NCI-H1417 (cell line): ENCODE data around the gene SLC44A1.

Experiments used
- DNase-seq, 3 experiments: peaks; one replicate each; lab custom pipeline; 2025; lab: John Stamatoyannopoulos, UW

Gene SLC44A1

DNA sequence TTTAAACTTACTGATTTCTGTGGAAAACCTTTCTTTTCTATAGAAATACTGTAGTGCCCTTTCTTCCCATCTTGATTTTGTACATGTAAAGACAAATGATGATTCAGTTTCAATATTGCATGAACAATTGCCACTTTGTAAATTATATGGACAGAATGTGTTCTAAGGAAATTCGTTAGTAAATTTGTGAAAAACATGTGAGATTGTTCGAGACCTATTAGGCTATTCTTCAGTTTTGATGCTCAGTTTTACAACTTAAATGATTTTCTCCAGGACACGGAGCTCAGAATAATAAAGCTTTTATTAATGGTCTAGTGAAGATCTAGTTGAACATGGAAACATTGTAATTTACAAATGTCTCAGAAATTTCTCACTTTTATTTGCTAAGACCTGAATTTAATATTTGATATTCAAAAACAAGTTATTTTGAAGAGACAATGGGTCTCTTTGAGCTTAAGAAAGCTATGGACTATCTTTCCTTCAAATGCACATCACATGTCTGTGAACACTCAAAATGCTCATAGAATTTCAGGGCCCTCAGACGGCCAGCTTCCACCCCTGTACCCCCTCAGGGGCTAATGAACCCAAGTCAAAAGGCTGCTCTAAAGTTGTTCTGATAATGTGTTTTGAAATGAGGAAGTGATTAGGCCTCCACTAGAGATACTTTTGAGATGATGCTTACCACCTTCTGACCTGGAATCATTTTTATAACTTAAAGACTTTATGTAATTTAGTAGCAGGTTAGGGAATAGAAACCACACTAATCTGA lies 149.3 kb downstream of the SLC44A1 start:
- no peak for DNase-seq

DNA sequence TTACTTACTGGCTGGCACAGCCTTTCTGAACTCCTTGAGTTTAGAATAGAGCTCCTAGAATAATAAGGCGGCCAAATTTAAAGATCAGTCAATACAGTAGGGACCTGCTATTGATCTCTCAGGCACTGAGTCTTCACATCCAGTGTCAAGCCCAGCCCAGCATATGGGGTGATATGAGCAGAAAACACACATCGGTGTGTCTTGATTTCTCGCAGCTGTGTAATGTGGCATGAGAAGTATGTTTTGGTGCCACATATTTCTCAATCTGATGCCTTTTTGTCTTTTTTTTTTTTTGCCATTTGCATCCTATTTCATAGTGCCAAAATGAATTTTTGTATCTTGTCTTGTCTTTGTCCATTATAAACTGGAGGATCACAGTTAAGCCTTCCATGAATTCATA lies 152.0 kb downstream of the SLC44A1 start:
- DNase-seq = no peak

DNA sequence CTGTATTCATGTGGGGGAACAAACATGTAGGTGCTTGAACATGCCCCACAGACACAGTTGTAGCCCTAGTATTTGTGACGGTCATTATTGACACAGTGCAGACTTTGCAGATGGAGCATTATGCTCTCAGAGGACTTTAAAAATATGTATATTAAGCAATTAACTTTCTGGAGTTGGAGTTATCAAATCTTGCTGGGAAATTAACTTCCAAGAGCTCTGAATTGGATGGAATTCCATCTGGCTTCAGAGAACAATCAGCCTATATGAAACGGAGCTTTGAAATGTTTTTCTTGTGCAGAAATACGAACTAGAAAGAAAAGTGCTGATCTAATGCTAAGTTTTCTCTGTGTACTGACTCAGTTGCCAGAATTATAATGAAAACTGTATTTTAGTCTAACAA lies 152.4 kb downstream of the SLC44A1 start:
- no peak for DNase-seq

DNA sequence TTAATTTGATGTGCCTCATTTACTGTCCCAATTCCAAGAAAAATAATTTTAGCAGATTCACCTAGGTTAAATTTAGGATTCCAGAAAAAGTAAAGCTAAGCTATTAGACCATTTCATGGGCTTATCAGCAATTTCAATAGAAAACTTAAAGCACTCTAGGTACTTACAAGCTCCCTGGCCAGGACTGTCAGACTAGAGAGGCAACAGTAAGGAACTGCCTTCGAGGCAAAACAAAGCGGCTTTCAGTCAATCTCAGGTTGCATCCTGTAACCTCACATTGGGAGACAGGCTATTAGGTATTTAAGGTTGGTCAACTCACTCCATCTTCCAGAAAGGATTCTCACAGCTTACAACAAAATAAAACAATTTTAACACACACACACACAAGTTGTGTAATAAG lies 154.7 kb downstream of the SLC44A1 start:
- no peak for DNase-seq

DNA sequence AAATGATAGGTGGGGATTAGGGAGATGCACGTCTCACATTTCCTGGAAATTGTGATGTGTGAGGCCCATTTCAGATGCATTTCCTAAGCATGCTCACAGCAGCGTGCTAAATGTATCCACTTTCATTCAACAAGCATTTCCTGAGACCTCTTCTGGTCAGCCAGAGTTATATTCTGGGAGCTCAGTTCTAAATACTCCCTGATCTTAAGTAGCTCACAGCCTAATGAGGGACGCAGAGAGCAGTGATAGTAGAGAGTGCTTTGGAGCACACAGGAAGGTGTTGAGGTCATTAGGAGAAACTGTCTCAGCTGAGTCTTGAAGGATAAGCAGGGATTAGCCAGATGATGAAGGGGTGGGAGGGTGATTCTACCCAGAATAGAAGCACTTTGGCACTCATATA lies 157.2 kb downstream of the SLC44A1 start:
- DNase-seq = peak in 1 of 3 experiments; percentile 42

DNA sequence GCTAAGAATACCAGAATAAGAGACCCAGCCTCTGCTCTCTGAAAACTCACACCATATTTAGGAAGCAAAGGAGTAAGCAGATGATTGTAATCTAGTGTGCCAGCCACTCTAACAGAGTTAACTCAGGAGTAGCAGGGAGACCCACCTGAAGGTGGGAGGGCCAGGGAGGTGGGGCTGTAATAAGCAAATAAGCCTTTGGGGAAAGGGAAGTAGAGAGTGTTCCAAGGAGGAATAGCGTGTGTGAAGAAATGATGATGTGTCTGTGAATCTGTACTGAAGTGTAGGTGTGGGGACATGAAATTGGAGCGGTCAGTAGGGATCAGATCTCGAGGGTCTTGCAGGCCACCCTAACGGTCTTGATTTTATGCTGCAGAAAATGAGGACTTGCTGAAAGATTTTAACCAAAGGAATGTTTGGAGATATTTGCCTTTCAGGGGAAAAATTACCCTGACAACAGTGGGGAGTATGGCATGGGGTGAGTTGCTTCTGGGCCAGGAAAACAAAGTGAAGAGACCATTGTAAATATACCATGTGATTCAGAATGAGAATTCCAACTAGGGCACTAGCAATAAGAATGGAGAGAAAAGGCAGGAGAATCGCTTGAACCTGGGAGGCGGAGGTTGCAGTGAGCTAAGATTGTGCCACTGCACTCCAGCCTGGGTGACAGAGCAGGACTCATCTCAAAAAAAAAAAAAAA lies 159.2 kb downstream of the SLC44A1 start:
- no peak for DNase-seq

DNA sequence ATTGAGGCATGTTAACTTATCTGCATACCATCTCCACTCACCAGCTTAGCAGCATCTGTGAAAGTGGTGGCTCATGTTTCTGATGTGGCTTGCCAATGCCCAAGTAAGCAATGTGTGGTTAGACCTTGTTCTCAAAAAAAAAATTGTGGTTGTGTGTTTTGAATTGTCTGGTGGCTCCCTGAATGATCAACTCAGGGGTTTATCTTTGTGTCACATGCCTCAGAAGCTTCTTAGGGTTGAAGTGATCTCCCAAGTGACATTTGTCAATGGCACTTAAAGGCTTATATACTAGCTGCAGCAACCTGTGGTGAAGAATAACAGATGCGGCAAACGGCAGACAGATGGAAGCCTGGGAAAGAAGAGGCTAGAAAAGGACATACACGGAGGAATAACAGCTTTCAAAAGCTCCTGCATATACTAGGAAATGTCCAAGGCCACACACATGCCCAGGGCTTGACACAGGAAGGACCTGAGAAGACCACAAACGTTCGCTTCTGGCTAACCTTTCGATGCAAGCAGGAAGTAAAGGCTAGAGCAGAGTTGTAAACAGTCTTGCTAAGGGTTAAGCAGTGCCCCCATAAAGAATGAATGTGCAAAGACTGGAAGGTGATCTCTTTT lies 161.2 kb downstream of the SLC44A1 start:
- DNase-seq = peak in 1 of 3 experiments; percentile 86

DNA sequence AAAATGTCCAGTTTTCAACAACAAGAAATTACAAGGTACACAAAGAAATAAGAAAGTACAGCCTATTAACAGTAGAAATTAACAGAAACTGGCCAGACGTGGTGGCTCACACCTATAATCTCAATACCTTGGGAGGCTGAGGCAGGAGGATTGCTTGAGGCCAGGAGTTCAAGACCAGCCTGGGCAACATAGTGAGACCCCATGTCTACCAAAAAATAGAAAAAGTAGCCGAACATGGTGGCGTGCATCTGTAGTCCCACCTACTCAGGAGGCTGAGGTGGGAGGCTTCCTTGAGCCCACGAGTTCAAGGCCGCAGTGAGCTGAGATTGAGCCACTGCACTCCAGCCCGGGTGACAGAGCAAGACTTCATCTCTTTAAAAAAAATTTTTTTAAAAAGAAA lies 161.9 kb downstream of the SLC44A1 start:
- DNase-seq = no peak

DNA sequence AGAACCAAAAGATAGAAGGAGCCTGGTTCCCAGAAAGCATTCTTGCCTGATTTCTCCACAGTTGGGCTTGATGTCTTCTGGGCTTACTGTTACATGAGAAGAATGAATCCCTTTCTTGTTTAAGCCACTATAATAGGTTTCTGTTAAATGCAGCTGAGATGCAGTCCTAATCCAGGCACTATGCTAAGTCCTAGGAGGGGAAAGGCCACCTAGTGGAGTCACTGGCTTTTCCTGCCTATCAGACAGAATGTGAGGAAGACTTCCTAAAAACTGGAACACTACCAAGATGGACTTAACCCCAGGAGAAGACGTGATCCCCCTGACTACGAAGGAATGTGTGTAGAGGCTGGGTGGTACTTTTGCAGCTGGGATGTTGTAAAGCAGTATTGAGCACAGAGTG lies 169.1 kb downstream of the SLC44A1 start:
- peak; percentile 2 to 65 (median 30) for DNase-seq

DNA sequence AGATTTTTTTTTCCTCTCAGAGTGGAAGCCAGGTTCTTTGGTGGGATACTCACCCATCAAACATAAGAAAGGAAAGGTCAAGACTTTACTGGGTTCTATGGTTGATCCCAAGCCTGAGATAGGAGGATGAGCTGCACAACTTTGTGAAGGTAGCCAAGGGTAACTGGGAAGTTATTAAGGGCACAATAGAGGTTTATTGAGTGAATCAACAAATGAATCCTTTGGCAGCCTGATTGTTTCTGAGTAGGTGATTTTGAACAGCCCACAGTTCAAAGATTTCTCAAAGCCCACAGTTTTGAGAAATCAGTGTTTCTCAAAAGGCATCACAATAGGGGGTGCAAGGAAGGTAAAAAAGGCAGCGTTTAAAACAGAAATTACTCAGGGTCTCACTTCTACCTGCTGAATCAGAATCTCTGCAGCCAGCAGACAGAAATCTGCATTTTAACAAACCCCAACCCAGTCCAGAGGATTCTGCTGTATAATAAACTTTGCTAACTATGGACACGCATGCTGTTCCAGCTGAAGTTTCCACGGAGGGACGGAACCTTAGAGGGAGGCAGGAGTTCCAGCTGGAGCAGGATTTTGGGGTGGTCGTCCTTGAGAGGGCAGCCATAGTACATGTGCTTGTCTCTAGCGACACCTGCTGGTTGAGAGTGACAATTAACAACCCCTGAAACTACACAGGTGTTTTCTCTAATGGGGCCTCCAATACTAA lies 170.7 kb downstream of the SLC44A1 start:
- DNase-seq = peak; percentile 50 to 86 (median 55)

DNA sequence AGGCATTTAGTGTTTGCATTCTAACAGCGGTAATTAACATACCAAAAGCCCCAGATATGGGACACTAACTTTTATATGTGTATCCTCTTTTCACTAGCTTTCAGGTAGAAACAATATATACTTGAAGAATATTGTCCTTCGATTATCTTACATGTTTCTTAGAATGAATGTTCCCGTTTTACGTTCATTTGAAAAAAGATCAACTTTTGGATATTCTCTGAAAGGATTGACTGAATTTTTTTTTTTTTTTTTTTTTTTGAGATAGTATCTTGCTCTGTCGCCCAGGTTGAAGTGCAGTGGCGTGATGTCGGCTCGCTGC lies 171.2 kb downstream of the SLC44A1 start:
- DNase-seq = no peak

DNA sequence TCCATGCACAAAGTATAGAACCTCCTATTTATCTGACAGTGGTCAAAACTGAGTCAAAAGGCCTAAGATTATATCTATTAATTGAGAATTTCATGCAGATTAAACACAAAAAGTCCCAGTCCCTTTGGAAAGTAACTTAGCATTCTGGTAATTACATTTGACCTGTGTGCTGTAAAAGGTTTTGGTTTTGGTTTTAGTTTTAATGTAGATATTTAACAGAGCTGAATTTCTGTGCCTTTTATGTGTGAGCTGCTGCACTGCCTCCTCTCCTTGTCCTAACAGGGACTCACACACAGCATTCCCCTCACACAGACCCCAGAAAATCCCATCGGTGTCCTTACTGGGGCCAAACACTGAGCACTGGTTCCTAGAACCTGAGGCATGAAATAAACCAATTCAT lies 172.4 kb downstream of the SLC44A1 start:
- no peak for DNase-seq

DNA sequence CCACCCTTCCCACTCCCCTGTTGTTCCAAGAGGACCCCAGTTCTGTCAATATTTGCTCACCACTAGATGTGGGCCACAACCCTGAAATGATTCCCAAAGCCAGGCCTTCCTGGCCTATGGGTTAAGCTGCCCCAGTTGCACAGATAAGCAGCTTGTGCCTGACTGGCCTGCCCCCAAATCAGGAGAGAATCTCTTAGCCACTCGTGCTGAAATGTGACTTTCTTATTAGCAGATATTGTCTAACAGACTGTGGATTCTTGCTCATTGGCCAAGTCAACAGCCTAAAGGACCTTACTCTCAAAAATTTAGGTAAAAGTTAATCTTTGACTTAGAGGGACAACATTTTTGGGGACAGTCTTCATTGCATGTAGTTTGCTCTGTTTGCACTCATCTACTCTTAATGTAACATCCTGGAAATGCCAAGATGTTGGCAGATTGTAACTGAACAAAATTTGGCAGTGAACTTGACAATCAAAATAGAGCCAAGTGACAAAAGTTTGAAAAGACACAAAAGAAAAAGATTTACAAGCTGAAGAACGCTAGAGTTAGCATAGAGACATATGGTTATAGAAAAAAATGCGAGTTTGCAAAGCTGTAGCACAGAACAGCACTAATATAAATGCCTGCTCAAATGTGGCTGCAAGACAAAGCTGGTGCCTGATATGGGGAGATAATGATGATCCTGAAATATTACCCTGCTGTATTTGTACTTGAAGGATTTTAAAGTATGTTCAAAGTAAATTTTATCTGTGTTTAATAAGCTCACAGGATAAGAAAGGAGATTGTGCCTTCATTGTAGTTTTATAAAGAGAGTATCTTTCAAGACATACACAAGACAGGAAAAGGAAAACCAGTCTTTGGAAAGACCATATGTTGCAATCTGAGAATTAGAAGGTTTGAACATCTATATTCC lies 174.4 kb downstream of the SLC44A1 start:
- DNase-seq = no peak

DNA sequence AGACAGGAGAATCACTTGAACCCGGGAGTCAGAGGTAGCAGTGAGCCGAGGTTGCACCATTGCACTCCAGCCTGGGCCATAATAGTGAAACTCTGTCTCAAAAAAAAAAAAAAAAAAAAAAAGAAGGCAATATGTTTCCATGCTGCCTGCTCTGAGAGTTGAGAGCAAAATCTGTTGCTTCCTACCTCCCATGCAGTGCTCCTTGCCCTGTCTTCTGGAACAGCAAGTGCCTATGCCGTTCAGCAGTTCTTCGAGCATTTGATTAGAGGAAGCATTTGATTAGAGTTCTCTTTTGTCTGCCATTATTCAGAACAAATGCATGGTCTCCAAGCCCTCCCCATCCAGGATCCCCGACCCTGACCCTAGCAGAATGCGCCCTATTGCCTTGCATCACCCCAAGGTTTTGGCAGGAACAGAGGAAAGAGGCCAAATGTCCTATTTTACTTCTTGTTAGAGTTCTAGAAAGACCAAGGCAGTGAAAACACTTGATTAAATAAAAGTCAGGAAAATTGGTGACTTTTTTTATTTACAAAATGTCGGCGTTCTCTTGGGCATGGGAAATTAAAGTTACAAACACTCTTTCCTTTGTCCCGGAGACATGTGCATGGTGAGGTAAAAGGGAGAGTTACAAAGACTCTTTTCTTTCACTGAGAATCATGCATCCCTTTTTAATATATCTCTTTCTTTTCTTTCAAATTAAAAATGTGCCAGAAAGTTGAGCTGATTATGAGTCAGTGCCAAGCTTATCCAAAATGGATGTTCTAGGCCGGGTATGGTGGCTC lies 175.6 kb downstream of the SLC44A1 start:
- no peak for DNase-seq

DNA sequence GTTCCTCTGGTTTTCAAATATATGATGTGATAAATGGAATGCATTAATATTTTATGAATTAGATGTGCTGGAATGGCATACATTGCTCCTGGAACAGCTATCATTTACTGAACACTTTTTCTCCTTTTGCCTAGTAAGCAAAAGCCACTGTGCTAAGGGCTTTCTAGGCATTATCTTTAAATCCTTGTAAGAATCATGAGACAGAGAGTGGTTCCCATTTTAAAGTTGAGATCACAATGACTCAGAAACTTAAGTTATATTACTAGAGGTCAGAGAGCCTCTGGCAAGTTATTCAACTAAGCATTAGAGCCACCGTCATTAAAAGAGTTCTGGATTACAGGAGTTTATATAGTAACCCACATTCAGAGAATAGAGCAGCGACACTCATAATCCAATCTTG lies 176.7 kb downstream of the SLC44A1 start:
- no peak for DNase-seq

DNA sequence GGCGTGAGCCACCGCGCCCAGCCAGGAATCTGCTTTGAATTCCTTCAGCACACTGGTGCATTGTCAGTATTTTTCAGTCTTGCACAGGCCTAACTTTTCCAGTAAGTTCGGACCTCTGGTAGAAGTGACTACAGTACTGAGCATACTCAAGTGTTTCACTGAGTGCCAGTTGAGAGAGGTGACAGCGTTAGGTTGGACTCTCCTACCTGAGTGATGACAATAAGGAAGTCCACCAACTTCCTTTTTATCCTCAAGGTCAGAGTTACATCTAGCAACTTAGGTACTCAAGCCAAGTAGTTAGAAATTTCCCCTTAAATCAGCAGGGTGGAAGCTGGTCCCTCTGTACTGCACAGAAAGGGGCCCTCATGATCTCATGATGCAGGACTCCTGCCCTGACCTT lies 177.4 kb downstream of the SLC44A1 start:
- no peak for DNase-seq

DNA sequence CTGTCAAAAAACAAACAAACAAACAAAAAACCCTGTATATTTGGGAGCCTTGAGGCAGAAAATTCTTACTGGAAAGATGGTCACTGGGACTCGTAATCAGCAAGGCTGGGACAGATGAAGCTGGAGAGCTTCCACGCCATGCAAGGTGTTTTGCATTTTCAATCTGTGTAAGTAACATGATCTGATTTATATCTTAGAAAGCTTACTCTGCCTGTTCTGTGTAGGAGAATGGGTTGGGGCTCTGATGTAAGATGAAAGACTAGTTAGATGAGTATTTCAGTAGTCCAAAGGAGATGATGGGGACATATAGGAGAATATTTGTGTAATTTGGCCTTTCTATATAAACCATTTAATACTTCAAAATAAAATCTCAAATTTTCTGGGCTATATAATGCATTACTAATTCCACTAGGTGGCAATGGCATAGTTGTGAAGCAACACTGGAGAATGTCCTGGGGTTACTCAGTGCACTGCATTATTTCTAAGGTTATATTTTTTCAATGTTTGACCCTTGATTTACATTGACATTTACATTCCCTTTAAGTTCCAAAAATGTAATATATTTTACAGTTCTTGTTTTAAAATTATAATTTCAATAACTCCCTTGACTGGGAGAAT lies 181.5 kb downstream of the SLC44A1 start:
- peak in 1 of 3 experiments; percentile 40 for DNase-seq

DNA sequence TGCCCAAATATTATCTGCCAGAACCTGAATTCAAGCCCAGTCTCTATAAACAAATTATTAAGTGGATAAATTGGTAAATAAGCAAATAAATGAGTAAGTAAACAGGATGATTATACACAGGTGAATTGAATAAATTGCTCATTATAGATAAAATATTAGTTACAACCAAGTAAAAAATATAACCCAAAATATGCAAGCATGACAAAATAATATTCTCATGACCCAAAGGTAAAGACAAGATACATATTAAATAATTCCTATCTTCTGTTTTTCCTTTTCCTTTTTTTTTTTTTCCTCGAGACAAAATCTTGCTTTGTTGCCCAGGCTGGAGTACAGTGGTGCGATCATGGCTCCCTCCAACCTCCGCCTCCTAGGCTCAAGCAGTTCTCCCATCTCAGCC lies 182.2 kb downstream of the SLC44A1 start:
- DNase-seq = no peak

DNA sequence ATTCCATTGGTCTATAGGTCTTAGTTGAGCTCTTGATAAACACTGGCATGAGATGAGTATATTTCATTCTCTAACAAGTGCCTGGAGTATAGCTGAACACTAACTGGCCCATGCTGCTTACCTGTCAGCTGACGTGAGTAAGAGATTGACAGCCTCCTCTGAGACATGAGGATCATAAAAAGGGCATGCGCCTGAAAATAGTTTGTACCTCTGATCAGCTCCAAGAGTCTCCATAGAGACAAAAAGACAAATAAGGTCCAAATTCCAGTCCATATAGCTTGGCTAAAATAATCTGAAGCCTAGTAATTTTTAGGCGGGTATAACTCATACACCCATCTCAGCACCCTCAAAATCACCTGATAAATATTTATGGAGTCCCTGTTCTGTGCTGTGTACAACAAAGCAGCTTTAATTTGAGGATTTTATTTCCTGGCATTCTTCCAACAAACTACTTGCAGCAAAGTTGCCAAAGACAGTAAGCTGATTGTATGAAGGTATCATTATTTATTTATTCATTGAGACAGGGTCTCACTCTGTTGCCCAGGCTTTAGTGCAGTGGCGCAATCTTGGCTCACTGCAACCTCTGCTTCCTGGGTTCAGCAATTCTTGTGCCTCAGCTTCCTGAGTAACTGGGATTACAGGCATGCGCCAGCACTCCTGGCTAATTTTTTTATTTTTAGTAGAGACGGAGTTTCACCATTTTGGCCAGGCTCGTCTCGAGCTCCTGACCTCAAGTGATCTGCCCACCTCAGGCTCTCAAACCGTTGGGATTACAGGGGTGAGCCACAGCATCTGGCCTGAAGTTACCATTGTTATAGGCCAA lies 187.2 kb downstream of the SLC44A1 start:
- DNase-seq = no peak
